Measurements from ENCODE around the gene NR2F6. TPM values are rescaled to one million over a fixed set of nuclear protein-coding genes. Genes with fewer than 3 reads are reported as not detected.

NR2F6 gene
- polyA plus RNA-seq, 1 donor (not counting 4 experiments of a cell fraction or from before 2014, with no cell fraction given): 12.3 TPM

- Histone ChIP-seq H3K27me3 (ENCODE audit: control insufficient read depth, extremely low read depth, insufficient read depth, low read length) (no peaks in the 10 kb centered on the region), H3K9me1 (ENCODE audit: control insufficient read depth, extremely low read depth, insufficient read depth, low read length) (no peaks in the 10 kb centered on the region), H3K4me2 (ENCODE audit: control insufficient read depth, extremely low read depth, insufficient read depth, low read depth, low read length) (no peak overlapping the region), H3K79me2 (ENCODE audit: control insufficient read depth, insufficient read depth, low read length) (no peaks in the 10 kb centered on the region), H2AFZ (ENCODE audit: control insufficient read depth, low read length) (no peak overlapping the region), H3K4me1 (ENCODE audit: control insufficient read depth, extremely low read depth, insufficient read depth, low read length) (no peaks in the 10 kb centered on the region), H3K27ac (ENCODE audit: control insufficient read depth, insufficient read depth, low read length) (no peak overlapping the region), H3K4me3 (ENCODE audit: control insufficient read depth in 2 of 3, extremely low read depth in 1 of 3, insufficient read depth in 2 of 3, low read depth in 1 of 3, low read length in 3 of 3) (no peak overlapping the region), H3K9me3 (ENCODE audit: control insufficient read depth, low read depth, low read length) (no peaks in the 10 kb centered on the region), H4K20me1 (ENCODE audit: control insufficient read depth, extremely low read depth, insufficient read depth, low read length) (no peaks in the 10 kb centered on the region), H3K9ac (ENCODE audit: control insufficient read depth, extremely low read depth, insufficient read depth, low read length) (no peak overlapping the region), H3K36me3 (ENCODE audit: control insufficient read depth in 2 of 2, extremely low read depth in 1 of 2, insufficient read depth in 2 of 2, low read length in 2 of 2) (peaks cover 11 to 34% of the 10 kb centered on the region in 2 experiments)
- no peak for DNase-seq (ENCODE audit: low read depth, low spot score)
- dilution Hi-C loops (cut with MboI; ENCODE audit: extremely low pct_ligation_motif_present, low sequenced_read_pairs): no loop called here
- FAIRE-seq: no peak
- TF ChIP-seq CTCF (optimal IDR thresholded peaks at IDR 0.05 in 1 of 3, IDR thresholded peaks at IDR 0.05 in 1 of 3, conservative IDR thresholded peaks at IDR 0.05 in 1 of 3; ENCODE audit: extremely low read depth in 1 of 3, insufficient read depth in 2 of 3, low read length in 3 of 3) (no peak), EZH2 (IDR thresholded peaks at IDR 0.05; ENCODE audit: low read length) (no peak)
Observed at GRCh38 chr19:17183858-17184321, 61.8 kb downstream of the NR2F6 start.

GRCh38 chr19:17183271-17183761 is 62.4 kb downstream of the NR2F6 start:
- no peak for FAIRE-seq
- dilution Hi-C loops (cut with MboI; ENCODE audit: extremely low pct_ligation_motif_present, low sequenced_read_pairs): no loop called here

More at GRCh38 chr19:17183271-17183761, 62.4 kb downstream of the NR2F6 start:
- Histone ChIP-seq H2AFZ (ENCODE audit: control insufficient read depth, low read length) (no peak overlapping the region), H3K9ac (ENCODE audit: control insufficient read depth, extremely low read depth, insufficient read depth, low read length) (no peak overlapping the region), H3K4me1 (ENCODE audit: control insufficient read depth, extremely low read depth, insufficient read depth, low read length) (no peaks in the 10 kb centered on the region), H3K79me2 (ENCODE audit: control insufficient read depth, insufficient read depth, low read length) (no peaks in the 10 kb centered on the region), H3K27ac (ENCODE audit: control insufficient read depth, insufficient read depth, low read length) (no peak overlapping the region), H3K4me2 (ENCODE audit: control insufficient read depth, extremely low read depth, insufficient read depth, low read depth, low read length) (no peak overlapping the region), H3K4me3 (ENCODE audit: control insufficient read depth in 2 of 3, extremely low read depth in 1 of 3, insufficient read depth in 2 of 3, low read depth in 1 of 3, low read length in 3 of 3) (no peak overlapping the region), H3K9me1 (ENCODE audit: control insufficient read depth, extremely low read depth, insufficient read depth, low read length) (no peaks in the 10 kb centered on the region), H3K27me3 (ENCODE audit: control insufficient read depth, extremely low read depth, insufficient read depth, low read length) (no peaks in the 10 kb centered on the region), H4K20me1 (ENCODE audit: control insufficient read depth, extremely low read depth, insufficient read depth, low read length) (no peaks in the 10 kb centered on the region), H3K9me3 (ENCODE audit: control insufficient read depth, low read depth, low read length) (no peaks in the 10 kb centered on the region), H3K36me3 (ENCODE audit: control insufficient read depth in 2 of 2, extremely low read depth in 1 of 2, insufficient read depth in 2 of 2, low read length in 2 of 2) (peaks cover 11 to 33% of the 10 kb centered on the region in 2 experiments)
- TF ChIP-seq CTCF (optimal IDR thresholded peaks at IDR 0.05 in 1 of 3, IDR thresholded peaks at IDR 0.05 in 1 of 3, conservative IDR thresholded peaks at IDR 0.05 in 1 of 3; ENCODE audit: extremely low read depth in 1 of 3, insufficient read depth in 2 of 3, low read length in 3 of 3) (peak in 1 of 3 experiments; percentile 3), EZH2 (IDR thresholded peaks at IDR 0.05; ENCODE audit: low read length) (no peak)
- no peak for DNase-seq (ENCODE audit: low read depth, low spot score)

Other genes with a start within 250 kb of the NR2F6 start
- 0.35 to 1.3 TPM (median 0.38 TPM) in 3 replicates for gene CPAMD8, start 219.1 kb downstream of the NR2F6 start, polyA plus RNA-seq
- gene HAUS8, start 170.5 kb downstream of the NR2F6 start, polyA plus RNA-seq: 4.1 to 8.8 TPM (median 8.1 TPM) in 3 replicates
- gene MYO9B, start 170.1 kb downstream of the NR2F6 start, polyA plus RNA-seq: 14.3 to 17.9 TPM (median 14.4 TPM) in 3 replicates
- gene USE1, start 30.6 kb downstream of the NR2F6 start, polyA plus RNA-seq: 18.0 to 24.1 TPM (median 20.7 TPM) in 3 replicates
- gene OCEL1, start 19.7 kb downstream of the NR2F6 start, polyA plus RNA-seq: 2.1 to 6.6 TPM (median 2.2 TPM) in 3 replicates
- not detected in 3 replicates for gene USHBP1, start 18.8 kb upstream of the NR2F6 start, polyA plus RNA-seq
- 83.1 to 92.8 TPM (median 83.1 TPM) in 3 replicates for gene BABAM1, start 21.5 kb upstream of the NR2F6 start, polyA plus RNA-seq
- gene ANKLE1, start 36.0 kb upstream of the NR2F6 start, polyA plus RNA-seq: 0.30 to 0.41 TPM (median 0.39 TPM) in 3 replicates
- 4.1 to 11.2 TPM (median 8.7 TPM) in 3 replicates for gene ABHD8, start 57.5 kb upstream of the NR2F6 start, polyA plus RNA-seq
- 49.2 to 63.7 TPM (median 59.6 TPM) in 3 replicates for gene MRPL34, start 60.0 kb upstream of the NR2F6 start, polyA plus RNA-seq
- 59.4 to 75.4 TPM (median 62.8 TPM) in 3 replicates for gene DDA1, start 63.6 kb upstream of the NR2F6 start, polyA plus RNA-seq
- gene ANO8, start 88.9 kb upstream of the NR2F6 start, polyA plus RNA-seq: 1.1 to 2.7 TPM (median 1.6 TPM) in 3 replicates
- gene GTPBP3, start 91.6 kb upstream of the NR2F6 start, polyA plus RNA-seq: 7.2 to 9.3 TPM (median 8.9 TPM) in 3 replicates
- gene PLVAP, start 131.4 kb upstream of the NR2F6 start, polyA plus RNA-seq: not detected in 3 replicates
- not detected in 3 replicates for gene CCDC194, start 148.3 kb upstream of the NR2F6 start, polyA plus RNA-seq
- 4.0 to 8.4 TPM (median 4.4 TPM) in 3 replicates for gene BST2, start 159.7 kb upstream of the NR2F6 start, polyA plus RNA-seq
- 23.3 to 36.6 TPM (median 33.0 TPM) in 3 replicates for gene MVB12A, start 174.1 kb upstream of the NR2F6 start, polyA plus RNA-seq
- 0.04 to 0.08 TPM (median 0.06 TPM) in 3 replicates for gene TMEM221, start 202.7 kb upstream of the NR2F6 start, polyA plus RNA-seq
- gene NXNL1, start 215.0 kb upstream of the NR2F6 start, polyA plus RNA-seq: not detected in 3 replicates
- 8.4 to 12.6 TPM (median 11.7 TPM) in 3 replicates for gene SLC27A1, start 224.6 kb upstream of the NR2F6 start, polyA plus RNA-seq

Data from keratinocyte (primary cell).